HUES6 (cell line): Measurements from ENCODE around the gene FIGNL2.

Experiments
- H3K27ac ChIP-seq: 2 replicates; pipeline ENCODE4 v1.7.0; 2013; ENCODE audit warnings: low read depth, mild to moderate bottlenecking, low read length, inconsistent platforms
- H3K27me3 ChIP-seq: 2 replicates; pipeline ENCODE4 v1.6.1; 2013; ENCODE audit warnings: low read length; ENCODE audit not compliant: control insufficient read depth, insufficient read depth
- H3K36me3 ChIP-seq: 2 replicates; pipeline ENCODE4 v1.6.1; 2013; ENCODE audit warnings: low read length; ENCODE audit not compliant: control insufficient read depth, insufficient read depth
- H3K4me1 ChIP-seq: 2 replicates; pipeline ENCODE4 v1.6.1; 2013; ENCODE audit warnings: low read length; ENCODE audit not compliant: control insufficient read depth, insufficient read depth
- H3K4me3 ChIP-seq: 2 replicates; pipeline ENCODE4 v1.5.1; 2013; ENCODE audit warnings: low read depth, low read length
- H3K9ac ChIP-seq: one replicate; pipeline ENCODE4 v1.6.1; 2013; ENCODE audit warnings: mild to moderate bottlenecking, low read length
- H3K9me3 ChIP-seq: 2 replicates; pipeline ENCODE4 v1.6.1; 2013; ENCODE audit warnings: low read depth, low read length; ENCODE audit not compliant: control insufficient read depth, insufficient read depth

The FIGNL2 gene

DNA sequence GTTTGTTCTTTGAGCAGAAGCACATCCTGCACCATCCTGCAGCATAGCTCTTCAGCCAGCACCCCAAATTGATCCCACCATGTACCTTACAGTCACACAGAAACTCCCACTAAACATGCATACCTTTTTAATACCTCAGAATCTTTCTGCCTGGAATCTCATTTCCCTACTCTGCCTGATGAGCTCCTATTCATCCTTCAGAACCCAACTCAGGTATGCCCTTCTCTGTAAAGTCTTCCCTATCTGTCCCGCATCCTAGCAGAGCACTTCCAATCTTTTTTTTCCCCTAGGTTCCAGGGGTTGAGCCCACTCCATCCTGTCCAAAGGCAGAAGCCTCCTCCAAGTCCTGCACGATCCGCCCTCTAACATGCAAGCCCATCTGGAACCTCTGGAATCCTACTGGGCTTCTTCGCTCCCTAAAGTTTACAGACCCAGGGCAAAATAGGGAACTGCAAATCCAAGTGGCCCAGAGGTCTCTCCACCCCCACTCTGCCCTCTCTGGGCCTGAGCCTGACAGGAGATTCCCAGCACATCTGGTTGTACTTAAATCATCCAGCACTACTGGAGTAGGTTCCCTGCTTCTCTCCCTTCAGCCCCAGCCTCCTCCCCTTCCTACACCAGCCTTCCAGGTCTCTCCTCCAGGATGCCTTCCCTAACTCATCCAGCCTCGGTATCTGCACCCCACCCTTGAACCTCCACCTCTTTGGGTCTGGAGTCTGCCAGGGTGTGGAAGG, 4.1 kb upstream of the FIGNL2 start:
- peaks cover 27% of the 10 kb centered on the region for H3K27me3 ChIP-seq
- no peaks in the 10 kb centered on the region for H3K9me3 ChIP-seq

DNA sequence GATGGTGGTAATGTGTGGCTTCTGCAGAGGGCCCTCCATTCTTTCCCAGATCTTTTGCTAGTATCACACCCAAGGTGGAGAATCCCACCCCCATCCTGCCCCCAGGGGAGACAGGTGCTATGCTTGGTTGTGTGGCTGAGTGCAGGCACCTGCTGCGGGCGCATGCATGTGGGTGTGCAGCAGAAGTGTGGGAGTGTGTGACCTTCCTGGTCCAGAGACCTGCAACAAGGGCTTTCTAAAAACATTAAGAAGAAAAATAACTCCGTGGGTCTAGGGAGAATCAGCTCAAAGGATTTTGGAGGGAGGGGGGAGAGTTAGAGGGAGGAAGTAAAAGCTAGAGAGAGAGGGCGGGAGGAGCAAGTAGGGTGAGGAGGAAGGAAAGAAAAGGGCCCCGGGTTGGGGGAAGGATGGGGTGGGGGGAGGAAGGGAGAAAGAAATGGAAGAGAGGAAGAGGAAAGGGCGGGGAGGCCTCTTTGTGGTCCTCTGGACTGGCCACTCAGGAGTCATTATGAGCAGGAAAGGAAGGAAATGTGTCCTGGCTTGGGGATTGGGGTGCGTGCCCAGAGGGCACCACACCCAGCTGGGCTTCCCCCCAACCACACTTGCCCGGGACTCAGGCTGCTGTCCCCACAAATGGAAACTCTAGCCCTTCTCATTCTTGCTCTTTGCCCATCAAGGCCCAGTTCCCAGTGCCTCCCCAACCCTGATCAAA, 3.1 kb upstream of the FIGNL2 start:
- no peak overlapping the region for H3K27ac ChIP-seq
- H3K9ac ChIP-seq, result no peak overlapping the region
- H3K4me1 ChIP-seq, result peaks cover 39% of the 10 kb centered on the region
- H3K9me3 ChIP-seq, result no peaks in the 10 kb centered on the region
- peaks cover 27% of the 10 kb centered on the region for H3K27me3 ChIP-seq
- H3K4me3 ChIP-seq, result no peak overlapping the region
- H3K36me3 ChIP-seq, result no peaks in the 10 kb centered on the region

More for the DNA sequence above, 4.1 kb upstream of the FIGNL2 start:
- Histone ChIP-seq H3K4me3 (no peak overlapping the region), H3K4me1 (peaks cover 38% of the 10 kb centered on the region), H3K9ac (no peak overlapping the region), H3K27ac (no peak overlapping the region), H3K36me3 (no peaks in the 10 kb centered on the region)

DNA sequence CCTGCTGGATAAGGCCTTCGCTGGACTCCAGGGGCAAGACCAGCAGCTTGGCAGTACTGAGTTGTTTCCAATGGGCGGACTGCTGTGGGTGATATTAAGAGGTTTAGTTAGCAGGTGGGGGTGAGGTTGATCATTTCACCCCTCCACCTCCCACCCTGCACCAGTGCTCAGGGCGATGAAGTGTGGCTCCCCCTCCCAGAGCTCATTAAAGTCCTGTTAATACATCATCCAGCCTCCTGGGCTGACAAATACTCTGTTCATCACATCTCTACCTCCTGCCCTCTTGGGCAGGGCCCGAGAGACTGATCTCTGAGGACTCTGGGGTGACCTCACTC, 2.4 kb upstream of the FIGNL2 start:
- no peak overlapping the region for H3K4me3 ChIP-seq
- peaks cover 32% of the 10 kb centered on the region for H3K27me3 ChIP-seq
- no peaks in the 10 kb centered on the region for H3K9me3 ChIP-seq

DNA sequence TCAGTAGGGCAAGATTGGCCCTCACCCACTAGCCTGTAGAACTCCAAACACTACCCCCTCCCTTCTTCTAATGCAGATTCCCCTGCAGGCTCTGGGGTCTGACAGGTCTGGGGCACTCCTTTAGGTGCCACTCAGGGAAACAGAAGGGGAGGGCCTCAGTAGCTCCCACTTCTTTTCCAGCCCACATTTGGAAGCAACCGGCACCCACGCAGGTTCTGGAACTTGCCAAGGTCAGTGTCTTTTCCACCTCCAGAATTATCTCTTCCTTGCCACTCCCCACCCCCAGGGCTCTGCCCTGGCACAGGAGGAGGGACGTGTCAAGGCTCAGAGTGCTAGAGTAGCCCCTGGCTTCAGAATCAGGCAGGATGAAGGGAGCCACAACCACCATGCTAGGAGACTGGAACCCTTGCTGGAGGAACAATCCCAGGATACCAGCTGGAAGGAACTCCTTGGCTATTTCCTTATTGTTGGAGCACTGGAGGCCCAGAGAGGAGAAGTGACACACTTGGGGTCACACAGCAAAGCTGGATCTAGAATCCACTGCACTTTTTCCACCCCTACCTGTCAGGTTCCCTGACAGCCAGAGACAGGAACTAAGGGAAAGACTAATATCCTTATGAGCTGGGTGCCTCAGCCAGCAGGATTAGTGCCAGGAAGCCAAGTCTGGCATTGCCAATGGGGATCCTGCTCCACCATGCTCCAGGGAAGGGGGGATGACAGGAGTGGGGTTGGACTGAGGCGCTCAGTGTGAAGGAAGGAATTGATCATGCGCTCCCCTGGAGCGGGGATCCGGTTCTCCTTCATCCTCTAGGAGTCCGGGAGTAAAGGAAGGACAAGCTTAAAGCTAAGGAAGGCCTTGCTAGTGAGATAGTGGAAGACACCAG, 1.8 kb upstream of the FIGNL2 start:
- peaks cover 33% of the 10 kb centered on the region for H3K27me3 ChIP-seq
- peak overlapping the region; percentile 60; the same call in 1 of the 2 replicates for H3K4me3 ChIP-seq
- no peaks in the 10 kb centered on the region for H3K36me3 ChIP-seq
- no peak overlapping the region for H3K27ac ChIP-seq
- no peaks in the 10 kb centered on the region for H3K9me3 ChIP-seq
- no peak overlapping the region for H3K9ac ChIP-seq
- H3K4me1 ChIP-seq, result peaks cover 41% of the 10 kb centered on the region

More for the DNA sequence above, 2.4 kb upstream of the FIGNL2 start:
- Histone ChIP-seq H3K27ac (no peak overlapping the region), H3K9ac (no peak overlapping the region), H3K36me3 (no peaks in the 10 kb centered on the region), H3K4me1 (peaks cover 40% of the 10 kb centered on the region)

DNA sequence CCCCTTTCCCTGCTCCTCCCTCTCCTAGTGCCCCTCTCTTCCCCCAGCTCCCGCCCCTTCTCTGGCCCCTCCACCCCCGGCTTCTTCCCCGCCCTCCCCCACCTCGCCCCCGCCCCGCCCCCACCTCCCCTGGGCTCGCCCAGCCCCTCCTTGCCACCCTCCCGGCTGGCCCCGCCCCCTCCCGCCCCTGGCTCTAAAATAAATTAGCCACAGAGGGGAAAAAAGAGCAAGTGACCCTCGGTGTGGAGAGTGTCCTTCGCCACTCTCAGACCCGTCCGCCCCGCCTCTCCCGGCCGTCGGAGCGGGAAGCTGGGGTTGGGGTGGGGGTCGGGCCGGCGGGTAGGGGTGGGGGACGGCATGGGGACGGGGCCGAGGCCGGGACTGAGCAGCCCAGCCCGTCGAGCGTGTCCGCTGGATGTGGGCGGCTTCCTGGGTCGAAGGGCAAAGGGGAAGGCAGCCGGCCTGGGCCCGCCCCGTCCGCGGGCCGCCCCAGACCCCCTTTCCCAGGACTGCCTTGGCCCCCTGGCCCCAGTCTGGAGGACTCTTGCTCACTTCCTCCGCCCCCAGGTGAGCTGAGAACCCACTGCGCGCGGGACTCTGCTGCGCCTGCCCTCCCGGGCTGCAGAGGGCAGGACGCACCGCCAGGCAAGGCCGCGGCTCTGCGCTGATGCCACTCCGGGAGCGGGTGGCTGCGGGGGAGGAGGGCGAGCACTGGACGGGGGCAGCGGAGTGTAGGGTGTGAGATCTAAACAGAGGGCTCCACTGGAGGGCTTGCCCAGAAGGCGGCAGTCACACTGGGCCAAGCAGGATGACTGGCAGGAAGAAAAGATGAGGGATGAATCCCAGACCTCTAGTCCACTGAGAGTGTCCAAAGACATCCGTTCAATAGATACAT, 570 bp upstream of the FIGNL2 start:
- Histone ChIP-seq H3K4me3 (peak overlapping the region; percentile 60), H3K27ac (no peak overlapping the region), H3K4me1 (peaks cover 45% of the 10 kb centered on the region)

DNA sequence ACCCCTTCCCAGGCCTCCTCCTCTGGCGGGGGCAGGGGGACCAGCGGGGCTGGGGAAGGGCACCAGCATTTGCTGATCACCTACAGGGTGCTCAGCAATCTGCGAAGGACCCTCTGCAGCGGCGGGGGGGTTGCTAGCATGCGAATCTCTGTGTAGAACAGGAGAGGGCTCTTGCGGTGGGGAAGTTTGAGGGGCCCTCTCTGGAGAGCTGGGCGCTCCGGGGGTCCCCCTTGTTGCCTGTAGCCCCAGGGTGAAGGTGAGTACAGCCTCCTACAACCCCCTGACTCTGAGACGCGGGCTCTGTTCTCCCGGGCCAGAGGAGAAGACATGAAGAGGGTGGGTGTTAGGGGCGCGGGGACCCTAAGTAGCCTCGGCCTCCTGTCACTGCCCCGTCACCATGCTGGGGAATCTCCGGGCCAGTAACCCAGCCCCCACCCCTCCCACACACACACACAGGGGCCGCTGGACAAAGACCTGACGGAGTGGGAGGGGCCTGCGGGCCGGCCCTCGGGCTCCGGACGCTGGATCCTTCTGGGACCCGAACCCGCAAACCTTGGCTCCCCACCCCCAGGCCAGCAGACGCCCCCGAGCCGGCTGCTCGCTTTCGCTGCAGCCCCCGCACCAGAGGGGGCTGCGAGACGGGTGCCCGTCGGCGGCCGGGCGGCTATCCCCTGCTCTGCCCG, 734 bp downstream of the FIGNL2 start:
- H3K27me3 ChIP-seq, result peaks cover 31% of the 10 kb centered on the region
- H3K4me3 ChIP-seq, result peak overlapping the region; percentile 83

More for the DNA sequence above, 570 bp upstream of the FIGNL2 start:
- H3K9me3 ChIP-seq, result no peaks in the 10 kb centered on the region
- peaks cover 33% of the 10 kb centered on the region for H3K27me3 ChIP-seq
- H3K9ac ChIP-seq, result peak overlapping the region; percentile 35
- no peaks in the 10 kb centered on the region for H3K36me3 ChIP-seq

DNA sequence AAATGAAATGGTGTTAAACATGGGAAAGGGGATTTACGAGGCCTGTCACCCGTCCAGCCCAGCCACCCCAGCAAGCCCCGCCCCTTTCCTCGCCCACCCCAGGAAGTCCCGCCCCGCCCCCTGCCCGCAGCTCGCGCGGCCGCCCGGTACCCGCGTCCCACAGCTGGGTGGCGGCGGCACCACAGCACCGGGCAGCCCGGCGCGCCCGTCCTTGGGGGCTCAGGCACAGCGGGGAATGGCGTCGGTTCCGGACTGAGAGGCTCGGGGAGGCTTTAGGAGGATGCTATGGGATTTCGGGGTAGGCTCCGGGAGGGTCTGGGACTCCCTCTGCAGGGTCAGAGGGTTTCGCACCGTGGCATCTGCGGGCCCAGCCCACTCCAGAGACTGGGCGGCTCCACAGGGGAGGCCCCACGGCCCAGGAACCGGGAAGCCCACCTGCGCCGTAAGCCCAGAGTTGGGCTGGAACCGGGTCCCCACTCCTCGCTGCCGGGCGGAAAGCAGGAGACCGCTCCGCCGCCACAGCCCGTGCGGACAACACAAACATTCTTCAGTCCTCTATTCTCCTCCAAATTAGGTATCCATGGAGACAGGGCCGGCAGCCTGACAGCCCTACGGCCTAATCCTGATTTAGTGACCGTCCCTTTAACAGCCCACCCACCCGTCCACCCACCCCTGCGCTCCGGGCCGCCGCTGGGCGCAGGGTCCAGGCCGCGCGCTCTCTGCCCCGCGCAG, 1.4 kb downstream of the FIGNL2 start:
- peaks cover 37% of the 10 kb centered on the region for H3K4me1 ChIP-seq
- H3K4me3 ChIP-seq, result peak overlapping the region; percentile 83
- H3K27ac ChIP-seq, result no peak overlapping the region; the same call in 1 of the 2 replicates
- H3K9me3 ChIP-seq, result no peaks in the 10 kb centered on the region
- H3K27me3 ChIP-seq, result peaks cover 26% of the 10 kb centered on the region
- peak overlapping the region; percentile 47 for H3K9ac ChIP-seq
- H3K36me3 ChIP-seq, result no peaks in the 10 kb centered on the region

More for the DNA sequence above, 734 bp downstream of the FIGNL2 start:
- peak overlapping the region; percentile 40; the same call in 1 of the 2 replicates for H3K27ac ChIP-seq
- no peaks in the 10 kb centered on the region for H3K9me3 ChIP-seq
- H3K9ac ChIP-seq, result peak overlapping the region; percentile 44
- no peaks in the 10 kb centered on the region for H3K36me3 ChIP-seq
- H3K4me1 ChIP-seq, result peaks cover 43% of the 10 kb centered on the region

DNA sequence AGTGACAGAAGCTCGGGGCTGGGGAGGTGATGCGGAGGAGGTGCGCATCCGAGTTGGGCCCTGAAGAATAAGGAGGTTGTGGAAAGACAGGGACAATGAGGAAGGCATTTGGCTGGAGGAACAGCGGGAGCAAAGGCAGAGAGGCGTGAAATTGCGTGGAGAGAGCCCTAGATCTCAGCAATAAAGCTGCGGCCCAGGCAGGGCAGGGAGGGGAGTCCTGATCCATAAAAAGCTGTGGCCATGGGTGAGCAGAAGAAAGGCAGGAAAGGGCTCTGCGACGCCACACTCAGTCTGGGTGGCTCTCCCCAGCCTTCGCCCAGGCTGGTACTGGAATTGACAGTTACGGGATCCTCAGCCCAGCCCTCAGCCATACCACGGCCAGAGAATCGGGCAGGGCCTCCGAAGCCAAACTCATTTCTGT, 2.2 kb downstream of the FIGNL2 start:
- Histone ChIP-seq H3K27ac (no peak overlapping the region), H3K9ac (no peak overlapping the region), H3K36me3 (no peaks in the 10 kb centered on the region), H3K27me3 (peaks cover 24% of the 10 kb centered on the region), H3K4me3 (peak overlapping the region; percentile 83), H3K9me3 (no peaks in the 10 kb centered on the region), H3K4me1 (peaks cover 34% of the 10 kb centered on the region)

DNA sequence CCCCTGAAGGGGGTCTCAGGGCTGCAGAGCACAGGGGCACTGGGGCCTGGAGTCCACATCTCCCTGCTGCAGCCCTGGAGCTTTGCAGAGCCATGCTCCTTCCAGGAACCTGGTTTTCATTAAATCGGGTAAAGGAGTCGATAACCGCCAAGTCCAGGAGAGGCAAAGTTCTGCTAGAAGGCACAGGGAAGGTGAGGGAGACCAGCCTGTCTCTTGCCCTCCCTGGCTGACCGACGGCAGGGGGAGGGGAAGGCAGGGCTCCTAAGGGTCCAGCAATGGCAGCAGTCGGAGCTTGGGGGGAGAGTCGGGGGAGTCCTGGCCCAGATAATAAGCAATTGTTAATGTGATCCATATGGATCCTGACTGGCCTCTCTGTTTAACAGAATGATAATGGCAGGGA, 3.0 kb downstream of the FIGNL2 start:
- Histone ChIP-seq H3K9ac (no peak overlapping the region), H3K27me3 (peaks cover 17% of the 10 kb centered on the region), H3K27ac (no peak overlapping the region), H3K9me3 (no peaks in the 10 kb centered on the region), H3K36me3 (no peaks in the 10 kb centered on the region), H3K4me3 (no peak overlapping the region), H3K4me1 (peaks cover 31% of the 10 kb centered on the region)
